ENCODE results near the gene CFAP46. TPM values are rescaled to one million over a fixed set of nuclear protein-coding genes. Genes with fewer than 3 reads are reported as not detected.

Gene CFAP46
- total RNA-seq, 6 donors from 2014 or later: 0.60 to 28.3 (median 8.0) TPM

- TF ChIP-seq, protein P1, sequence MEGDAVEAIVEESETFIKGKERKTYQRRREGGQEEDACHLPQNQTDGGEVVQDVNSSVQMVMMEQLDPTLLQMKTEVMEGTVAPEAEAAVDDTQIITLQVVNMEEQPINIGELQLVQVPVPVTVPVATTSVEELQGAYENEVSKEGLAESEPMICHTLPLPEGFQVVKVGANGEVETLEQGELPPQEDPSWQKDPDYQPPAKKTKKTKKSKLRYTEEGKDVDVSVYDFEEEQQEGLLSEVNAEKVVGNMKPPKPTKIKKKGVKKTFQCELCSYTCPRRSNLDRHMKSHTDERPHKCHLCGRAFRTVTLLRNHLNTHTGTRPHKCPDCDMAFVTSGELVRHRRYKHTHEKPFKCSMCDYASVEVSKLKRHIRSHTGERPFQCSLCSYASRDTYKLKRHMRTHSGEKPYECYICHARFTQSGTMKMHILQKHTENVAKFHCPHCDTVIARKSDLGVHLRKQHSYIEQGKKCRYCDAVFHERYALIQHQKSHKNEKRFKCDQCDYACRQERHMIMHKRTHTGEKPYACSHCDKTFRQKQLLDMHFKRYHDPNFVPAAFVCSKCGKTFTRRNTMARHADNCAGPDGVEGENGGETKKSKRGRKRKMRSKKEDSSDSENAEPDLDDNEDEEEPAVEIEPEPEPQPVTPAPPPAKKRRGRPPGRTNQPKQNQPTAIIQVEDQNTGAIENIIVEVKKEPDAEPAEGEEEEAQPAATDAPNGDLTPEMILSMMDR (IDR thresholded peaks at IDR 0.05): no peak
- no peak for TF ChIP-seq POLR2A (IDR thresholded peaks at IDR 0.05)
- no peak for TF ChIP-seq EP300 (IDR thresholded peaks at IDR 0.05)
- TF ChIP-seq POLR2AphosphoS5 (IDR thresholded peaks at IDR 0.05): no peak
- H3K36me3 ChIP-seq: no peaks in the 10 kb centered on the region
- WGBS, 2 donors: 86 to 96% methylated on average over 5 to 7 of the region's 8 CpGs
- H3K4me1 ChIP-seq: peaks cover 0 to 12% (median 0%) of the 10 kb centered on the region in 4 donors
- H3K27me3 ChIP-seq: no peaks in the 10 kb centered on the region
- ATAC-seq (ENCODE audit: low FRiP score in 2 of 2) (no peak), DNase-seq (no peak)
- no peaks in the 10 kb centered on the region for H3K9me3 ChIP-seq
- no peak overlapping the region for H3K4me3 ChIP-seq
- H3K27ac ChIP-seq: no peak overlapping the region
These were observed 46.6 kb upstream of the CFAP46 start for GRCh38 chr10:132988988-132989387.

GRCh38 chr10:132987671-132988571 is 45.6 kb upstream of the CFAP46 start:
- no peak for DNase-seq
- ATAC-seq (ENCODE audit: low FRiP score in 2 of 2): peak in 1 of 2 donors; percentile 78
- Histone ChIP-seq H3K27me3 (no peaks in the 10 kb centered on the region), H3K36me3 (no peaks in the 10 kb centered on the region), H3K4me1 (peaks cover 0 to 12% (median 0%) of the 10 kb centered on the region in 4 donors), H3K27ac (no peak overlapping the region), H3K4me3 (no peak overlapping the region), H3K9me3 (no peaks in the 10 kb centered on the region)
- TF ChIP-seq POLR2AphosphoS5 (IDR thresholded peaks at IDR 0.05): no peak
- TF ChIP-seq, protein P1 (IDR thresholded peaks at IDR 0.05): no peak
- TF ChIP-seq EP300 (IDR thresholded peaks at IDR 0.05): no peak
- TF ChIP-seq POLR2A (IDR thresholded peaks at IDR 0.05): no peak
- 61 to 74% methylated on average over 22 to 29 of the region's 29 CpGs for WGBS, 2 donors

GRCh38 chr10:132986978-132987377 is 44.6 kb upstream of the CFAP46 start:
- DNase-seq: no peak
- peaks cover 0 to 12% (median 0%) of the 10 kb centered on the region in 4 donors for H3K4me1 ChIP-seq
- ATAC-seq (ENCODE audit: low FRiP score in 2 of 2): no peak

GRCh38 chr10:132986576-132986975 is 44.2 kb upstream of the CFAP46 start:
- Histone ChIP-seq H3K9me3 (no peaks in the 10 kb centered on the region), H3K4me1 (peaks cover 0 to 12% (median 0%) of the 10 kb centered on the region in 4 donors), H3K27me3 (no peaks in the 10 kb centered on the region), H3K36me3 (no peaks in the 10 kb centered on the region), H3K27ac (no peak overlapping the region), H3K4me3 (no peak overlapping the region)
- DNase-seq (peak in 1 of 2 donors; percentile 75), ATAC-seq (ENCODE audit: low FRiP score in 2 of 2) (no peak)
- TF ChIP-seq POLR2A (IDR thresholded peaks at IDR 0.05) (no peak), EP300 (IDR thresholded peaks at IDR 0.05) (no peak), POLR2AphosphoS5 (IDR thresholded peaks at IDR 0.05) (no peak)
- TF ChIP-seq, protein P1 (IDR thresholded peaks at IDR 0.05): no peak
- WGBS, 2 donors: 78% methylated on average over 8 of the region's 8 CpGs; no CpG with 5 or more reads in 1 of the 2 donors

More at GRCh38 chr10:132986978-132987377, 44.6 kb upstream of the CFAP46 start:
- Histone ChIP-seq H3K36me3 (no peaks in the 10 kb centered on the region), H3K4me3 (no peak overlapping the region), H3K9me3 (no peaks in the 10 kb centered on the region), H3K27ac (no peak overlapping the region), H3K27me3 (no peaks in the 10 kb centered on the region)
- TF ChIP-seq POLR2AphosphoS5 (IDR thresholded peaks at IDR 0.05) (no peak), POLR2A (IDR thresholded peaks at IDR 0.05) (no peak), EP300 (IDR thresholded peaks at IDR 0.05) (no peak)
- TF ChIP-seq, protein P1 (IDR thresholded peaks at IDR 0.05): no peak
- WGBS, 2 donors: 77 to 81% methylated on average over 14 of the region's 14 CpGs

All from upper lobe of left lung (tissue), 6 donors.